A549 (cell line): ENCODE data around the gene SSBP3. TPM values are rescaled to one million over a fixed set of nuclear protein-coding genes. Genes with fewer than 3 reads are reported as not detected.

Experiments
- ATAC-seq, 2 experiments: fragments of 200-7000 bp in 1 of 2; fragments of >200 bp in 1 of 2; cut with Nextera tagmentation in 1 of 2; cut with Tn5 transposase in 1 of 2; 3 replicates each; pipeline versions ENCODE4 v1.8.0 to v1.9.1; 2018 to 2020; ENCODE audit warnings: mild to moderate bottlenecking in 1 of 2, moderate library complexity in 1 of 2
- CTCF ChIA-PET: fragments of 300-600 bp; sonication (Branson Sonifier 250); formaldehyde crosslinking; extraction: SDS; loops from one replicate; lab custom pipeline; 2021; ENCODE audit warnings: antibody characterized with exemption, inconsistent platforms; lab: Yijun Ruan, JAX
- POLR2A ChIA-PET: fragments of 350-600 bp; formaldehyde crosslinking; extraction: SDS; loops from one replicate; lab custom pipeline; 2021; ENCODE audit warnings: antibody characterized with exemption, inconsistent platforms; lab: Yijun Ruan, JAX
- DNase-seq, 2 experiments: peaks; one replicate each; pipeline versions ENCODE4 v3.0.0 to v3.0.0-alpha.2; 2011 to 2016; ENCODE audit warnings: low read depth in 1 of 2, low spot score in 1 of 2
- FAIRE-seq: peaks from 2 replicates; lab custom pipeline; 2011; peaks lifted over from hg19 to GRCh38; lab: Jason Lieb, UNC
- H3K27ac ChIP-seq, 2 experiments: fragments of >200 bp; sonication (Bioruptor Twin); formaldehyde crosslinking; 3 replicates each; pipeline ENCODE4 v1.5.1; 2016 to 2017
- H3K4me1 ChIP-seq: fragments of >200 bp; sonication (Bioruptor Twin); formaldehyde crosslinking; 3 replicates; pipeline ENCODE4 v1.6.1; 2016
- H3K4me2 ChIP-seq: fragments of >200 bp; sonication (Bioruptor Twin); formaldehyde crosslinking; 3 replicates; pipeline ENCODE4 v1.6.1; 2016
- H3K4me3 ChIP-seq: fragments of >200 bp; sonication (Bioruptor Twin); formaldehyde crosslinking; 3 replicates; pipeline ENCODE4 v1.5.1; 2016
- H3K9me3 ChIP-seq: fragments of >200 bp; sonication (Bioruptor Twin); formaldehyde crosslinking; 3 replicates; pipeline ENCODE4 v1.6.1; 2016
- BCL3 ChIP-seq: fragments of >200 bp; sonication (Bioruptor Twin); formaldehyde crosslinking; IDR thresholded peaks from 3 replicates; pipeline ENCODE4 v1.6.1; 2016
- BHLHE40 ChIP-seq: IDR thresholded peaks from 2 replicates; pipeline ENCODE4 v1.6.1; 2012; ENCODE audit warnings: low read depth, low read length, inconsistent platforms
- CBX2 ChIP-seq: fragments of 200-600 bp; sonication (generic); IDR thresholded peaks from 2 replicates; pipeline ENCODE4 v1.6.1; 2016; ENCODE audit warnings: low read depth, mild to moderate bottlenecking, borderline replicate concordance
- CEBPB ChIP-seq, 2 experiments: fragments of >200 bp in 1 of 2; sonication (Bioruptor Twin) in 1 of 2; formaldehyde crosslinking in 1 of 2; IDR thresholded peaks; 2 replicates each; pipeline ENCODE4 v1.6.1; 2012 to 2016
- CHD4 ChIP-seq: fragments of 200-600 bp; sonication (generic); IDR thresholded peaks from 2 replicates; pipeline ENCODE4 v1.6.1; 2016; ENCODE audit warnings: antibody characterized with exemption, mild to moderate bottlenecking, borderline replicate concordance
- CTCF ChIP-seq: fragments of >200 bp; sonication (Bioruptor Twin); formaldehyde crosslinking; IDR thresholded peaks from 3 replicates; pipeline ENCODE4 v1.5.1; 2016
- EHF ChIP-seq: fragments of 250-450 bp; sonication (Bioruptor Pico); IDR thresholded peaks from 2 replicates; pipeline ENCODE4 v1.5.0; 2020; ENCODE audit warnings: mild to moderate bottlenecking
- ELK1 ChIP-seq: fragments of 150-350 bp; IDR thresholded peaks from 2 replicates; pipeline ENCODE4 v1.6.1; 2014; ENCODE audit warnings: low read depth, mild to moderate bottlenecking, low read length
- EP300 ChIP-seq, 2 experiments: fragments of >200 bp; sonication (Bioruptor Twin); formaldehyde crosslinking; IDR thresholded peaks; 2 replicates in 1 of 2; 3 replicates in 1 of 2; pipeline ENCODE4 v1.6.1; 2016 to 2017
- HMGXB4 ChIP-seq: fragments of 250-450 bp; sonication (Bioruptor Pico); IDR thresholded peaks from 2 replicates; pipeline ENCODE4 v1.5.0; 2021; ENCODE audit warnings: mild to moderate bottlenecking, moderate library complexity, borderline replicate concordance
- JUN ChIP-seq, 2 experiments: fragments of >200 bp; sonication (Bioruptor Twin); formaldehyde crosslinking; IDR thresholded peaks; 2 replicates in 1 of 2; 3 replicates in 1 of 2; pipeline ENCODE4 v1.6.1; 2016 to 2017
- KDM5A ChIP-seq: fragments of 200-600 bp; sonication (generic); IDR thresholded peaks from 2 replicates; pipeline ENCODE4 v1.6.1; 2016; ENCODE audit warnings: antibody characterized with exemption, mild to moderate bottlenecking
- MAX ChIP-seq: IDR thresholded peaks from 2 replicates; pipeline ENCODE4 v1.6.1; 2012
- NPAS2 ChIP-seq: fragments of 250-450 bp; sonication (Bioruptor Pico); IDR thresholded peaks from 2 replicates; pipeline ENCODE4 v1.8.0; 2022; ENCODE audit warnings: mild to moderate bottlenecking, moderate library complexity, borderline replicate concordance
- PBX3 ChIP-seq: IDR thresholded peaks from 2 replicates; pipeline ENCODE4 v1.6.1; 2012
- PHF8 ChIP-seq: fragments of 200-600 bp; sonication (generic); IDR thresholded peaks from 2 replicates; pipeline ENCODE4 v1.6.1; 2016; ENCODE audit warnings: low read depth, mild to moderate bottlenecking, antibody characterized with exemption, moderate library complexity, borderline replicate concordance
- POLR2A ChIP-seq: IDR thresholded peaks from 2 replicates; pipeline ENCODE4 v1.6.1; 2012; ENCODE audit warnings: mild to moderate bottlenecking, low read length
- RAD21 ChIP-seq, 2 experiments: fragments of >200 bp in 1 of 2; sonication (Bioruptor Twin) in 1 of 2; formaldehyde crosslinking in 1 of 2; IDR thresholded peaks in 1 of 2; conservative IDR thresholded peaks in 1 of 2; 2 replicates in 1 of 2; 3 replicates in 1 of 2; pipeline ENCODE4 v1.6.1; 2012 to 2018; ENCODE audit warnings: inconsistent platforms in 1 of 2
- SMC3 ChIP-seq: fragments of >200 bp; sonication (Bioruptor Twin); formaldehyde crosslinking; IDR thresholded peaks from 3 replicates; pipeline ENCODE4 v1.6.1; 2018; ENCODE audit warnings: inconsistent platforms
- USF2 ChIP-seq: fragments of 450-650 bp; IDR thresholded peaks from 2 replicates; pipeline ENCODE4 v1.6.1; 2014; ENCODE audit warnings: antibody characterized with exemption
- ZFP36 ChIP-seq: fragments of 450-650 bp; IDR thresholded peaks from 2 replicates; pipeline ENCODE4 v1.6.1; 2014; ENCODE audit warnings: borderline replicate concordance; ENCODE audit not compliant: partially characterized antibody
- WGBS: methylation state at CpG from one replicate; pipeline ENCODE4 v1.1.6; 2017; ENCODE audit errors: missing lambda C conversion rate; 5-methylcytosine and 5-hydroxymethylcytosine counted together
- polyA plus RNA-seq, 4 experiments: library from polyadenylated mRNA; depleted of rRNA in 3 of 4; stranded (reverse); fragments of >200 nt; fragmentation: RNase III in 1 of 4; extraction: RNeasy Plus Mini Kit Qiagen cat#74134 plus additional on column Dnase treatment in 1 of 4; gene quantifications; 2 replicates in 3 of 4; 3 replicates in 1 of 4; pipeline ENCODE4 v1.2.3, GENCODE V29; 2011 to 2017

SSBP3 gene
- polyA plus RNA-seq, 2 of the 4 experiments (the other 2 are of a cell fraction), result 7.2 to 9.1 TPM

- no peak for DNase-seq
- no peak for FAIRE-seq
- ChIA-PET POLR2A (interaction anchor here (1.0 to 1.4 kb wide), 4 partner anchors 79 to 288 kb away, joined by 3 to 5 read pairs (median 4); no protein-coding TSS in a partner anchor), CTCF (interaction anchor here (0.6 to 1.1 kb wide), 3 partner anchors 164 to 605 kb away, joined by 3 to 4 read pairs (median 3); no protein-coding TSS in a partner anchor)
- Histone ChIP-seq H3K4me1 (peaks cover 15% of the 10 kb centered on the region), H3K4me3 (peak overlapping the region; percentile 81), H3K27ac (peak overlapping the region; percentile 86 to 97), H3K4me2 (peak overlapping the region; percentile 99), H3K9me3 (no peaks in the 10 kb centered on the region)
- WGBS, result 12% methylated on average over 11 of the region's 15 CpGs
- no peak for TF ChIP-seq CTCF
- 0 out of 2 replicates have a peak, but pooled peaks have one; percentile 6 for TF ChIP-seq PHF8
- peak; percentile 21 to 48; a peak in 4 of 6 replicates for ATAC-seq
Measured at GRCh38 chr1:54200519-54200997, 205.6 kb downstream of the SSBP3 start.

- TF ChIP-seq PBX3 (peak; percentile 96), USF2 (peak; percentile 53), BCL3 (0 out of 3 replicates have a peak, but pooled peaks have one; percentile 44), ELK1 (no peak), POLR2A (0 out of 2 replicates have a peak, but pooled peaks have one; percentile 34), PHF8 (peak; percentile 68; the same call in 1 of the 2 replicates), SMC3 (no peak), CHD4 (no peak), JUN (IDR thresholded peaks at IDR 0.05) (peak in 1 of 2 experiments; percentile 65; a peak in 1 of 5 replicates), CEBPB (IDR thresholded peaks at IDR 0.05) (no peak), EP300 (IDR thresholded peaks at IDR 0.05) (no peak), ZFP36 (no peak), EHF (CRISPR knock-in tag) (no peak), CBX2 (no peak), KDM5A (peak; percentile 91), BHLHE40 (peak; percentile 86), MAX (peak; percentile 20), NPAS2 (CRISPR knock-in tag) (no peak), RAD21 (conservative IDR thresholded peaks at IDR 0.05 in 1 of 2, IDR thresholded peaks at IDR 0.05 in 1 of 2) (no peak), HMGXB4 (no peak)
- peaks cover 15% of the 10 kb centered on the region for H3K4me1 ChIP-seq
- H3K27ac ChIP-seq, result peak within 1 kb of the TSS; percentile 86 to 97
- H3K4me3 ChIP-seq, result peak within 1 kb of the TSS; percentile 81
- ATAC-seq (peak; percentile 99), FAIRE-seq (no peak), DNase-seq (peak; percentile 95 to 96)
- no peaks in the 10 kb centered on the region for H3K9me3 ChIP-seq
- ChIA-PET CTCF (interaction anchor here (0.6 to 0.9 kb wide), 2 partner anchors 164 to 289 kb away, joined by 3 read pairs; no protein-coding TSS in a partner anchor), POLR2A (interaction anchor here (1.0 to 1.4 kb wide), 4 partner anchors 79 to 289 kb away, joined by 3 to 5 read pairs (median 4); no protein-coding TSS in a partner anchor)
- peak within 1 kb of the TSS; percentile 99 for H3K4me2 ChIP-seq
- 7% methylated on average over 11 of the region's 51 CpGs for WGBS
Measured at GRCh38 chr1:54199765-54200518, 206.3 kb downstream of the SSBP3 start, which contains the start of the genes CYB5RL and MRPL37. CYB5RL (minus strand) TSS chr1:54200030; CDS start chr1:54195616, 4,414 bp downstream. MRPL37 (plus strand) TSS chr1:54200167; CDS start chr1:54200244, 77 bp downstream.
